ENCODE results near the gene ZNF783. TPM values are rescaled to one million over a fixed set of nuclear protein-coding genes. Genes with fewer than 3 reads are reported as not detected.

ZNF783 gene
- total RNA-seq, 1 experiment from 2014 or later, result 9.9 TPM

DNA sequence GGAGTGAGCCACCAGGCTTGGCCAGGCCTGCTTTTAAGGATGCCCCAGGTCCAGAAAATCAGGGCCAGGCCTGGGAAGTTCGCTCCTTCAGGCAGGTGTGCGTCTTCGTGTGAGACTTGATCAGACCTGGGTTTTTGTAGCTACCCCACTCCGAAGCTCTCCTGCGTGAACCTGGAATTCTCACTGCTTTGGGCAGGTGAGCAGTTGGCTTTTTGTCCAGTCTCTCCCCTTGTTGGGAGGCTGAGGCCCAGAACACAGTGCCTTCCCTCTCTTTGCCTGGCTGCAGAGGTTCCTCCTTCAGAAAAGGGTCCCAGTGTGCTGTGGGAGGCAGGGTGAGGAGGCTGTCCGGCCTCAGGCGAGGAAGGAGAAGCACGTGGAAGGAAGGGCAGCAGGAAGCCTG, 27.3 kb downstream of the ZNF783 start:
- CTCF ChIA-PET, result interaction anchor here (0.5 kb wide), 1 partner anchor 38 kb away, joined by 8 read pairs; no protein-coding TSS in a partner anchor
- no peak for ATAC-seq
- Mint-ChIP-seq H3K4me3 (no peak overlapping the region), H3K4me1 (peaks cover 14% of the 10 kb centered on the region), H3K27me3 (ENCODE audit: low read depth) (peaks cover 19% of the 10 kb centered on the region), H3K36me3 (peaks cover 10% of the 10 kb centered on the region), H3K9me3 (no peaks in the 10 kb centered on the region), H3K27ac (no peak overlapping the region)
- POLR2A ChIA-PET, result no interaction called here
- no peak for DNase-seq (ENCODE audit: low spot score)
- TF ChIP-seq, protein P1, sequence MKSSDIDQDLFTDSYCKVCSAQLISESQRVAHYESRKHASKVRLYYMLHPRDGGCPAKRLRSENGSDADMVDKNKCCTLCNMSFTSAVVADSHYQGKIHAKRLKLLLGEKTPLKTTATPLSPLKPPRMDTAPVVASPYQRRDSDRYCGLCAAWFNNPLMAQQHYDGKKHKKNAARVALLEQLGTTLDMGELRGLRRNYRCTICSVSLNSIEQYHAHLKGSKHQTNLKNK (CRISPR knock-in tag; IDR thresholded peaks at IDR 0.05), result no peak
- TF ChIP-seq PRRX2 (CRISPR knock-in tag; IDR thresholded peaks at IDR 0.05) (no peak), KAT7 (CRISPR knock-in tag; IDR thresholded peaks at IDR 0.05; ENCODE audit: borderline replicate concordance) (no peak), PREB (CRISPR knock-in tag; IDR thresholded peaks at IDR 0.05; ENCODE audit: borderline replicate concordance) (no peak), NFYB (CRISPR knock-in tag; conservative IDR thresholded peaks at IDR 0.05; ENCODE audit: low read depth) (no peak), ZNF281 (CRISPR knock-in tag; IDR thresholded peaks at IDR 0.05) (no peak), E2F4 (CRISPR knock-in tag; IDR thresholded peaks at IDR 0.05; ENCODE audit: borderline replicate concordance, low read depth) (no peak), ATF1 (CRISPR knock-in tag; IDR thresholded peaks at IDR 0.05) (no peak), RORB (CRISPR knock-in tag; IDR thresholded peaks at IDR 0.05) (no peak), MXD4 (CRISPR knock-in tag; IDR thresholded peaks at IDR 0.05; ENCODE audit: borderline replicate concordance) (no peak), GABPB1 (CRISPR knock-in tag; IDR thresholded peaks at IDR 0.05) (no peak), PRDM15 (CRISPR knock-in tag; IDR thresholded peaks at IDR 0.05) (no peak), STAT6 (CRISPR knock-in tag; conservative IDR thresholded peaks at IDR 0.05; ENCODE audit: low read depth) (no peak), NR2C2 (CRISPR knock-in tag; IDR thresholded peaks at IDR 0.05) (no peak)
- TF ChIP-seq, protein P2, sequence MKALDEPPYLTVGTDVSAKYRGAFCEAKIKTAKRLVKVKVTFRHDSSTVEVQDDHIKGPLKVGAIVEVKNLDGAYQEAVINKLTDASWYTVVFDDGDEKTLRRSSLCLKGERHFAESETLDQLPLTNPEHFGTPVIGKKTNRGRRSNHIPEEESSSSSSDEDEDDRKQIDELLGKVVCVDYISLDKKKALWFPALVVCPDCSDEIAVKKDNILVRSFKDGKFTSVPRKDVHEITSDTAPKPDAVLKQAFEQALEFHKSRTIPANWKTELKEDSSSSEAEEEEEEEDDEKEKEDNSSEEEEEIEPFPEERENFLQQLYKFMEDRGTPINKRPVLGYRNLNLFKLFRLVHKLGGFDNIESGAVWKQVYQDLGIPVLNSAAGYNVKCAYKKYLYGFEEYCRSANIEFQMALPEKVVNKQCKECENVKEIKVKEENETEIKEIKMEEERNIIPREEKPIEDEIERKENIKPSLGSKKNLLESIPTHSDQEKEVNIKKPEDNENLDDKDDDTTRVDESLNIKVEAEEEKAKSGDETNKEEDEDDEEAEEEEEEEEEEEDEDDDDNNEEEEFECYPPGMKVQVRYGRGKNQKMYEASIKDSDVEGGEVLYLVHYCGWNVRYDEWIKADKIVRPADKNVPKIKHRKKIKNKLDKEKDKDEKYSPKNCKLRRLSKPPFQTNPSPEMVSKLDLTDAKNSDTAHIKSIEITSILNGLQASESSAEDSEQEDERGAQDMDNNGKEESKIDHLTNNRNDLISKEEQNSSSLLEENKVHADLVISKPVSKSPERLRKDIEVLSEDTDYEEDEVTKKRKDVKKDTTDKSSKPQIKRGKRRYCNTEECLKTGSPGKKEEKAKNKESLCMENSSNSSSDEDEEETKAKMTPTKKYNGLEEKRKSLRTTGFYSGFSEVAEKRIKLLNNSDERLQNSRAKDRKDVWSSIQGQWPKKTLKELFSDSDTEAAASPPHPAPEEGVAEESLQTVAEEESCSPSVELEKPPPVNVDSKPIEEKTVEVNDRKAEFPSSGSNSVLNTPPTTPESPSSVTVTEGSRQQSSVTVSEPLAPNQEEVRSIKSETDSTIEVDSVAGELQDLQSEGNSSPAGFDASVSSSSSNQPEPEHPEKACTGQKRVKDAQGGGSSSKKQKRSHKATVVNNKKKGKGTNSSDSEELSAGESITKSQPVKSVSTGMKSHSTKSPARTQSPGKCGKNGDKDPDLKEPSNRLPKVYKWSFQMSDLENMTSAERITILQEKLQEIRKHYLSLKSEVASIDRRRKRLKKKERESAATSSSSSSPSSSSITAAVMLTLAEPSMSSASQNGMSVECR (CRISPR knock-in tag; IDR thresholded peaks at IDR 0.05; ENCODE audit: borderline replicate concordance), result no peak
- TF ChIP-seq, protein P3, sequence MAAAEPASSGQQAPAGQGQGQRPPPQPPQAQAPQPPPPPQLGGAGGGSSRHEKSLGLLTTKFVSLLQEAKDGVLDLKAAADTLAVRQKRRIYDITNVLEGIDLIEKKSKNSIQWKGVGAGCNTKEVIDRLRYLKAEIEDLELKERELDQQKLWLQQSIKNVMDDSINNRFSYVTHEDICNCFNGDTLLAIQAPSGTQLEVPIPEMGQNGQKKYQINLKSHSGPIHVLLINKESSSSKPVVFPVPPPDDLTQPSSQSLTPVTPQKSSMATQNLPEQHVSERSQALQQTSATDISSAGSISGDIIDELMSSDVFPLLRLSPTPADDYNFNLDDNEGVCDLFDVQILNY (CRISPR knock-in tag; IDR thresholded peaks at IDR 0.05), result no peak
